Loucy (cell line): Measurements from ENCODE around the gene ANKRD33B.

Experiments
- CTCF ChIP-seq: fragments of 200-600 bp; sonication (generic); conservative IDR thresholded peaks from 2 replicates; pipeline ENCODE4 v1.5.1; 2014; ENCODE audit warnings: mild to moderate bottlenecking, antibody characterized with exemption, low read length
- EZH2phosphoT487 ChIP-seq: fragments of 200-600 bp; IDR thresholded peaks from 2 replicates; pipeline ENCODE4 v1.6.1; 2018; ENCODE audit warnings: antibody characterized with exemption, mild to moderate bottlenecking, moderate library complexity, borderline replicate concordance

DNA sequence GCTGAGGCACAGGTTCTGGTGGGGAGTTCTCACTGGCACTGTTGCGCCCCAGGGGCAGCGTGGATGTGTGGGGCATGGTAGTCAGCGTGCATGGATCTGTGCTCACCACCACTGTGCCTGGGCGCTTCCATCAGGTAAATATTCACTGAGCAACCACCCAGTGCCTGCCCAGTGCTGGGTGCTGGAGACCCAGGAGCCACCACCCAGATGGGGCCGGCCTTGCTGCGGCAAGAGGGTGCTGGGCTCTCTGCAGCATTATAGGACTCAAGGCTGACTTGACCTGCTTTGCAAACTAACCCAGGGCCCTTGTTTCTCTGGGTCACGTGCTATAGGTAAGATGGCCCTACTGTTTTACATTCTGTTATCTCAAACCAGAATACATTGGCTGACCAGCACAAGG is 136.6 kb downstream of the ANKRD33B start:
- no peak for TF ChIP-seq CTCF
- TF ChIP-seq EZH2phosphoT487: no peak
